HepG2 (cell line): ENCODE measurements around the gene PTPRQ. TPM values are rescaled to one million over a fixed set of nuclear protein-coding genes. Genes with fewer than 3 reads are reported as not detected.

Experiments
- ATAC-seq: fragments of 200-7000 bp; cut with Tn5 transposase; 3 replicates; pipeline ENCODE4 v1.9.1; 2020; ENCODE audit warnings: mild to moderate bottlenecking, moderate library complexity
- BruUV-seq: library from RNA; stranded (reverse); fragments of 400-500 nt; replicated peaks from 2 replicates; lab custom pipeline; 2021; lab: Mats Ljungman, UMichigan
- CTCF ChIA-PET: fragments of 300-600 bp; formaldehyde crosslinking; extraction: SDS; loops from one replicate; lab custom pipeline; 2021; ENCODE audit warnings: low total read pairs, inconsistent platforms, low intra/inter-chr PET ratio; lab: Yijun Ruan, JAX
- POLR2A ChIA-PET: fragments of 350-600 bp; sonication (Branson Sonifier 250); formaldehyde crosslinking; loops from one replicate; lab custom pipeline; 2020; ENCODE audit warnings: antibody characterized with exemption, inconsistent platforms; lab: Yijun Ruan, JAX
- DNase-seq: peaks from one replicate; pipeline ENCODE4 v3.0.0-alpha.2; 2015; ENCODE audit warnings: low spot score
- FAIRE-seq: peaks from 3 replicates; lab custom pipeline; 2011; peaks lifted over from hg19 to GRCh38; lab: Jason Lieb, UNC
- H2AFZ ChIP-seq: one replicate; pipeline ENCODE4 v1.6.1; 2011; ENCODE audit warnings: low read length, inconsistent platforms
- H3K27ac ChIP-seq: fragments of 300-600 bp; 3 replicates; pipeline ENCODE4 v1.8.0; 2011; ENCODE audit warnings: mixed run types, mild to moderate bottlenecking, mixed read lengths, low read length, inconsistent platforms; ENCODE audit not compliant: insufficient read depth; ENCODE audit errors: extremely low read length
- H3K27me3 ChIP-seq, 2 experiments: fragments of 200-600 bp in 1 of 2; 2 replicates in 1 of 2; 3 replicates in 1 of 2; pipeline versions ENCODE4 v1.6.0 to v1.8.0; 2011; ENCODE audit warnings: low read length in 2 of 2, mild to moderate bottlenecking in 2 of 2, moderate library complexity in 2 of 2, inconsistent platforms in 1 of 2; ENCODE audit not compliant: insufficient read depth in 2 of 2, control insufficient read depth in 1 of 2
- H3K36me3 ChIP-seq, 2 experiments: fragments of 200-600 bp in 1 of 2; replicated peaks in 1 of 2; 2 replicates in 1 of 2; 3 replicates in 1 of 2; pipeline versions ENCODE4 v1.5.1 to v1.8.0; 2011; ENCODE audit warnings: low read length in 2 of 2, inconsistent platforms in 1 of 2; ENCODE audit not compliant: insufficient read depth in 2 of 2, control insufficient read depth in 1 of 2
- H3K4me1 ChIP-seq: 2 replicates; pipeline ENCODE4 v1.5.1; 2012; ENCODE audit warnings: low read length, inconsistent platforms; ENCODE audit not compliant: insufficient read depth
- H3K4me2 ChIP-seq: 2 replicates; pipeline ENCODE4 v1.6.0; 2011; ENCODE audit warnings: low read depth, low read length, inconsistent platforms
- H3K4me3 ChIP-seq, 3 experiments: fragments of 200-600 bp in 1 of 3; sonication (generic), shearing (Covaris generic) in 1 of 3; replicated peaks in 1 of 3; 2 replicates each; pipeline ENCODE4 v1.5.1; 2011 to 2016; ENCODE audit warnings: low read length in 3 of 3, inconsistent platforms in 2 of 3, low read depth in 2 of 3, mild to moderate bottlenecking in 2 of 3, control low read depth in 1 of 3, mixed read lengths in 1 of 3; ENCODE audit not compliant: insufficient read depth in 1 of 3
- H3K79me2 ChIP-seq: one replicate; pipeline ENCODE4 v1.6.1; 2011; ENCODE audit warnings: low read length, inconsistent platforms; ENCODE audit not compliant: insufficient read depth
- H3K9ac ChIP-seq: 2 replicates; pipeline ENCODE4 v1.6.0; 2011; ENCODE audit warnings: mild to moderate bottlenecking, low read depth, low read length, inconsistent platforms; ENCODE audit not compliant: insufficient read depth
- H3K9me3 ChIP-seq: 2 replicates; pipeline ENCODE4 v1.5.1; 2012; ENCODE audit warnings: mild to moderate bottlenecking, low read length
- H4K20me1 ChIP-seq: 2 replicates; pipeline ENCODE4 v1.6.0; 2011; ENCODE audit warnings: inconsistent platforms, mild to moderate bottlenecking, low read length, moderate library complexity; ENCODE audit not compliant: insufficient read depth
- AGO1 ChIP-seq: fragments of 200-400 bp; formaldehyde crosslinking; IDR thresholded peaks from 2 replicates; pipeline ENCODE4 v1.6.1; 2017; ENCODE audit warnings: mild to moderate bottlenecking, low read depth, low read length, moderate library complexity; ENCODE audit not compliant: poor library complexity, severe bottlenecking
- ATF7-NPFF ChIP-seq: sonication (generic); formaldehyde crosslinking; IDR thresholded peaks from 2 replicates; pipeline ENCODE4 v1.8.1; 2023; ENCODE audit warnings: mild to moderate bottlenecking, low read depth, missing genetic modification reagents, moderate library complexity
- EHMT2 ChIP-seq: fragments of 200-600 bp; sonication (generic); IDR thresholded peaks from 2 replicates; pipeline ENCODE4 v1.7.0; 2017; ENCODE audit warnings: antibody characterized with exemption, low read depth, low read length, borderline replicate concordance
- GZF1 ChIP-seq: sonication (generic); formaldehyde crosslinking; IDR thresholded peaks from 2 replicates; pipeline ENCODE4 v1.5.1; 2020; ENCODE audit warnings: mild to moderate bottlenecking, missing genetic modification reagents
- KLF15 ChIP-seq: sonication (generic); formaldehyde crosslinking; IDR thresholded peaks from 2 replicates; pipeline ENCODE4 v1.8.1; 2023; ENCODE audit warnings: borderline replicate concordance, mild to moderate bottlenecking, inconsistent platforms, missing genetic modification reagents, mixed read lengths
- MYC ChIP-seq: sonication (generic); formaldehyde crosslinking; IDR thresholded peaks from 2 replicates; pipeline ENCODE4 v1.9.0; 2021; ENCODE audit warnings: missing genetic modification reagents, borderline replicate concordance
- PAX8 ChIP-seq: sonication (generic); formaldehyde crosslinking; IDR thresholded peaks from 2 replicates; pipeline ENCODE4 v1.8.0; 2022; ENCODE audit warnings: mild to moderate bottlenecking, missing genetic modification reagents, borderline replicate concordance
- SNAPC2 ChIP-seq: sonication (generic); formaldehyde crosslinking; IDR thresholded peaks from 2 replicates; pipeline ENCODE4 v1.8.1; 2022; ENCODE audit warnings: mild to moderate bottlenecking, missing genetic modification reagents
- TEAD2 ChIP-seq: sonication (generic); formaldehyde crosslinking; IDR thresholded peaks from 2 replicates; pipeline ENCODE4 v1.9.0; 2021; ENCODE audit warnings: missing genetic modification reagents
- ZNF3 ChIP-seq: IDR thresholded peaks from 2 replicates; pipeline ENCODE4 v1.7.0; 2017; ENCODE audit warnings: inconsistent platforms
- WGBS: methylation state at CpG from one replicate; pipeline ENCODE4 v1.1.6; 2017; ENCODE audit warnings: low lambda C conversion rate; 5-methylcytosine and 5-hydroxymethylcytosine counted together
- in situ Hi-C: cut with HindIII; loops from 2 replicates; pipeline ENCODE4 v1.10.0; 2017; ENCODE audit warnings: low pct_unique_long_range_greater_than_20kb; ENCODE audit not compliant: extremely low pct_ligation_motif_present
- intact Hi-C: fragments of 100-400 bp; cut with micrococcal nuclease; formaldehyde crosslinking; loops from one replicate; pipeline ENCODE4 v1.10.0; 2022; ENCODE audit not compliant: unreplicated experiment
- polyA plus RNA-seq, 8 experiments: library from polyadenylated mRNA; depleted of rRNA in 3 of 8; stranded (reverse) in 7 of 8; unstranded in 1 of 8; fragments of >200 nt; fragmentation: Illumina TruSeq in 4 of 8; extraction: Trizol in 4 of 8; gene quantifications; 2 replicates each; pipeline versions ENCODE4 v1.2.1 to v1.2.3, GENCODE V29; 2011 to 2016; ENCODE audit warnings: low read depth in 4 of 8, missing spikeins in 1 of 8, mixed read lengths in 1 of 8; ENCODE audit not compliant: insufficient read depth in 1 of 8
- total RNA-seq, 5 experiments: library from RNA; depleted of rRNA; stranded (reverse); fragments of >200 nt; fragmentation: Illumina TruSeq; extraction: Trizol; gene quantifications; 2 replicates each; pipeline ENCODE4 v1.2.3, GENCODE V29; 2016; ENCODE audit warnings: low read depth in 1 of 5
- TF ChIP-seq, protein P1 (sequence below): sonication (generic); formaldehyde crosslinking; IDR thresholded peaks from 2 replicates; pipeline ENCODE4 v1.4.0; 2020; ENCODE audit warnings: missing genetic modification reagents, mild to moderate bottlenecking, borderline replicate concordance

Gene PTPRQ
- total and polyA plus RNA-seq, 2 of the 13 experiments (the other 11 are each of a cell fraction or from before 2014, with no cell fraction given): not detected

DNA sequence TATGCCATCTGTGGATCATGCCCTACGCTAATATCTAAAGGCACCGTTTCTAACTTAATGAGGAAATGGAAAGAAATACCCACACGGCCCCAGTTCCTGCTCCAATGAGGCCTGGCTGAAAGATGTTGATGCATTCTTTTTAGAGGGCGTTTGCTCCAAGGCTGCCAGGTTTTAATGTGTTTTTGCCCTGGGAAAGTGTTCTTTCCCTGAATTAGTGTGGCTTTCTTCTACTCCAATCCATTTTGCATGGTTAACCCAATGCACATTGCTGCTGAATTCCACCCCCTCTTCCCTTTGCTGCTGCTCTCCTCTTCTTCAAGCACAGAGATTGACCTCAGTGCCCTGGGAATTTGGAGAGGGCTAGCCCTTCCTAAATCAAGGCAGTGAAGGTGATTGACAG is 273.8 kb downstream of the PTPRQ start:
- peaks cover 0 to 3% of the 10 kb centered on the region in 2 experiments; a peak in 2 of 5 replicates for H3K27me3 ChIP-seq
- H3K4me2 ChIP-seq: no peak overlapping the region
- H3K9ac ChIP-seq: no peak overlapping the region
- intact Hi-C loops (no loop called here), in situ Hi-C loops (no loop called here)
- no peak overlapping the region for H2AFZ ChIP-seq
- no TSS peak for BruUV-seq
- H3K4me1 ChIP-seq: no peaks in the 10 kb centered on the region
- no peaks in the 10 kb centered on the region for H3K79me2 ChIP-seq
- H3K27ac ChIP-seq: no peak overlapping the region
- H3K36me3 ChIP-seq: no peaks in the 10 kb centered on the region
- FAIRE-seq (no peak), DNase-seq (no peak), ATAC-seq (no peak)
- no peak for TF ChIP-seq PAX8 (CRISPR knock-in tag)
- TF ChIP-seq AGO1: no peak
- no peak for TF ChIP-seq ZNF3 (CRISPR knock-in tag)
- TF ChIP-seq SNAPC2 (CRISPR knock-in tag): no peak
- no peak for TF ChIP-seq KLF15 (CRISPR knock-in tag)
- TF ChIP-seq TEAD2 (CRISPR knock-in tag): no peak
- ChIA-PET CTCF (no interaction called here), POLR2A (no interaction called here)
- H3K4me3 ChIP-seq: no peak overlapping the region
- H4K20me1 ChIP-seq: no peaks in the 10 kb centered on the region
- 3% methylated on average over 4 of the region's 4 CpGs for WGBS
- no peaks in the 10 kb centered on the region for H3K9me3 ChIP-seq

DNA sequence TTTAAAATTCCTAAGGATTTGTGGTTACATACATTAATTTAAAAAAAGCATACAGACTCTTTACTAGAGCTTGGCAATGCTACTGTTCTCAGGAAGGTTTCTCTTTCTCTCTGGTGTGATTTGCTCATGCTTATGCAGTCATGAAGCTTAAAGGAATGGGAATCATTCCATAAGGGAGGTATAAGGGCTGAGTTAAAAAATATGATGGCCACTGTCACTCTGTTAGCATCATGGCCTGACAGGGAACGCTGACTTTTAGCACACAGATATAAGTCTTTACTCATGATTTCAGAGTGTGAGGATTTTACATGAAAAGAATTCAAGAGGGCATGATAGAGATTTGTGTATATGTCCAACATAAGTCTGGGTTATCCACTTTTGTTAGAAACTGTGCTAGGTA is 276.5 kb downstream of the PTPRQ start:
- no peaks in the 10 kb centered on the region for H4K20me1 ChIP-seq
- POLR2A ChIA-PET: no interaction called here
- TF ChIP-seq MYC (no peak), EHMT2 (no peak), ATF7-NPFF (CRISPR knock-in tag) (no peak), GZF1 (CRISPR knock-in tag) (no peak)
- TF ChIP-seq, protein P1, sequence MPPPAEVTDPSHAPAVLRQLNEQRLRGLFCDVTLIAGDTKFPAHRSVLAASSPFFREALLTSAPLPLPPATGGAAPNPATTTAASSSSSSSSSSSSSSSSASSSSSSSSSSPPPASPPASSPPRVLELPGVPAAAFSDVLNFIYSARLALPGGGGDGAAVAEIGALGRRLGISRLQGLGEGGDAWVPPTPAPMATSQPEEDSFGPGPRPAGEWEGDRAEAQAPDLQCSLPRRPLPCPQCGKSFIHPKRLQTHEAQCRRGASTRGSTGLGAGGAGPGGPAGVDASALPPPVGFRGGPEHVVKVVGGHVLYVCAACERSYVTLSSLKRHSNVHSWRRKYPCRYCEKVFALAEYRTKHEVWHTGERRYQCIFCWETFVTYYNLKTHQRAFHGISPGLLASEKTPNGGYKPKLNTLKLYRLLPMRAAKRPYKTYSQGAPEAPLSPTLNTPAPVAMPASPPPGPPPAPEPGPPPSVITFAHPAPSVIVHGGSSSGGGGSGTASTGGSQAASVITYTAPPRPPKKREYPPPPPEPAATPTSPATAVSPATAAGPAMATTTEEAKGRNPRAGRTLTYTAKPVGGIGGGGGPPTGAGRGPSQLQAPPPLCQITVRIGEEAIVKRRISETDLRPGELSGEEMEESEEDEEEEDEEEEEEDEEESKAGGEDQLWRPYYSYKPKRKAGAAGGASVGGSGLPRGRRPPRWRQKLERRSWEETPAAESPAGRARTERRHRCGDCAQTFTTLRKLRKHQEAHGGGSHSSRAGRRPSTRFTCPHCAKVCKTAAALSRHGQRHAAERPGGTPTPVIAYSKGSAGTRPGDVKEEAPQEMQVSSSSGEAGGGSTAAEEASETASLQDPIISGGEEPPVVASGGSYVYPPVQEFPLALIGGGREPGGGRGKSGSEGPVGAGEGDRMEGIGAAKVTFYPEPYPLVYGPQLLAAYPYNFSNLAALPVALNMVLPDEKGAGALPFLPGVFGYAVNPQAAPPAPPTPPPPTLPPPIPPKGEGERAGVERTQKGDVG: no peak
- TF ChIP-seq, all 625 proteins: peak for 0
- H3K9me3 ChIP-seq: no peaks in the 10 kb centered on the region
- H3K4me3 ChIP-seq: no peak overlapping the region
- H3K36me3 ChIP-seq: no peaks in the 10 kb centered on the region
- H2AFZ ChIP-seq: no peak overlapping the region
- FAIRE-seq (no peak), DNase-seq (no peak), ATAC-seq (no peak)
- CTCF ChIA-PET: no interaction called here
- no peaks in the 10 kb centered on the region for H3K4me1 ChIP-seq
- no peak overlapping the region for H3K27ac ChIP-seq
- WGBS: 0% methylated on average over 1 of the region's 1 CpG
- H3K9ac ChIP-seq: no peak overlapping the region
- BruUV-seq: no TSS peak
- peaks cover 0 to 3% of the 10 kb centered on the region in 2 experiments; a peak in 2 of 5 replicates for H3K27me3 ChIP-seq
- intact Hi-C loops: no loop called here
- H3K79me2 ChIP-seq: no peaks in the 10 kb centered on the region
- in situ Hi-C loops: no loop called here
- no peak overlapping the region for H3K4me2 ChIP-seq
